GM23338 (cell line): ENCODE measurements around the gene ADGRV1. TPM values are rescaled to one million over a fixed set of nuclear protein-coding genes. Genes with fewer than 3 reads are reported as not detected.

ENCODE experiments used
- ATAC-seq: fragments of 200-7000 bp; cut with Tn5 transposase; 3 replicates; pipeline ENCODE4 v1.9.1; 2020
- DNase-seq: peaks from one replicate; pipeline ENCODE4 v3.0.0-alpha.2; 2015; ENCODE audit warnings: low spot score
- H2AFZ ChIP-seq: fragments of 200-600 bp; sonication (generic); 2 replicates; pipeline ENCODE4 v1.8.0; 2016; ENCODE audit warnings: antibody characterized with exemption, mild to moderate bottlenecking, moderate library complexity
- H3F3A ChIP-seq: fragments of 200-600 bp; sonication (generic); replicated peaks from 2 replicates; pipeline ENCODE4 v1.8.0; 2017; ENCODE audit warnings: antibody characterized with exemption, mixed run types, low read depth
- H3K27ac ChIP-seq: fragments of 200-600 bp; sonication (generic); 2 replicates; pipeline ENCODE4 v1.6.1; 2016; ENCODE audit warnings: low read depth
- H3K27me3 ChIP-seq: fragments of 200-600 bp; sonication (generic); 2 replicates; pipeline ENCODE4 v1.8.0; 2016; ENCODE audit warnings: mild to moderate bottlenecking, mixed run types, moderate library complexity; ENCODE audit not compliant: insufficient read depth
- H3K36me3 ChIP-seq: fragments of 200-600 bp; sonication (generic); 2 replicates; pipeline ENCODE4 v1.8.0; 2016; ENCODE audit warnings: mild to moderate bottlenecking; ENCODE audit not compliant: insufficient read depth
- H3K4me1 ChIP-seq: fragments of 200-600 bp; sonication (generic); 2 replicates; pipeline ENCODE4 v1.8.0; 2016; ENCODE audit warnings: mild to moderate bottlenecking, moderate library complexity; ENCODE audit not compliant: insufficient read depth
- H3K4me2 ChIP-seq: fragments of 200-600 bp; sonication (generic); 2 replicates; pipeline ENCODE4 v1.7.1; 2017; ENCODE audit warnings: mixed run types
- H3K4me3 ChIP-seq: fragments of 200-600 bp; sonication (generic); 2 replicates; pipeline ENCODE4 v1.6.1; 2016; ENCODE audit warnings: mixed run types
- H3K79me2 ChIP-seq: fragments of 200-600 bp; sonication (generic); replicated peaks from 2 replicates; pipeline ENCODE4 v1.8.0; 2017; ENCODE audit warnings: mild to moderate bottlenecking; ENCODE audit not compliant: insufficient read depth
- H3K9me2 ChIP-seq: fragments of 200-600 bp; sonication (generic); 2 replicates; pipeline ENCODE4 v1.8.0; 2017; ENCODE audit not compliant: insufficient read depth
- H4K20me1 ChIP-seq: fragments of 200-600 bp; sonication (generic); replicated peaks from 2 replicates; pipeline ENCODE4 v1.8.0; 2017; ENCODE audit warnings: mild to moderate bottlenecking; ENCODE audit not compliant: insufficient read depth
- H3K27ac Mint-ChIP-seq: 2 replicates; pipeline ENCODE4 v1.8.0; 2020; ENCODE audit warnings: inconsistent platforms, mild to moderate bottlenecking, moderate library complexity, mixed read lengths
- H3K27me3 Mint-ChIP-seq: 3 replicates; pipeline ENCODE4 v1.8.0; 2022; ENCODE audit warnings: low read depth, mild to moderate bottlenecking, moderate library complexity, mixed read lengths, inconsistent platforms; ENCODE audit not compliant: insufficient read depth, poor library complexity
- H3K36me3 Mint-ChIP-seq: 3 replicates; pipeline ENCODE4 v1.8.0; 2021; ENCODE audit warnings: low read depth, mild to moderate bottlenecking, inconsistent platforms, moderate library complexity, mixed read lengths
- H3K4me1 Mint-ChIP-seq: 3 replicates; pipeline ENCODE4 v1.8.0; 2020; ENCODE audit warnings: mild to moderate bottlenecking, inconsistent platforms, mixed read lengths
- H3K4me3 Mint-ChIP-seq: 3 replicates; pipeline ENCODE4 v1.8.0; 2021; ENCODE audit warnings: moderate library complexity, mild to moderate bottlenecking, inconsistent platforms, mixed read lengths
- H3K9me3 Mint-ChIP-seq: 3 replicates; pipeline ENCODE4 v1.8.0; 2020; ENCODE audit warnings: moderate library complexity, mild to moderate bottlenecking, inconsistent platforms, mixed read lengths
- CREB1 ChIP-seq: fragments of 250-450 bp; sonication (Bioruptor Pico); IDR thresholded peaks from 2 replicates; pipeline ENCODE4 v1.5.0; 2020; ENCODE audit warnings: low read depth, mild to moderate bottlenecking, moderate library complexity
- ETS1 ChIP-seq: IDR thresholded peaks from 2 replicates; pipeline ENCODE4 v1.6.1; 2016; ENCODE audit warnings: antibody characterized with exemption
- EZH2phosphoT487 ChIP-seq: fragments of 200-600 bp; sonication (generic); IDR thresholded peaks from one replicate; pipeline ENCODE4 v1.8.1; 2018; ENCODE audit warnings: antibody characterized with exemption; ENCODE audit not compliant: unreplicated experiment
- JUNB ChIP-seq: IDR thresholded peaks from one replicate; pipeline ENCODE4 v1.6.1; 2016; ENCODE audit warnings: antibody characterized with exemption; ENCODE audit not compliant: unreplicated experiment
- NANOG ChIP-seq: IDR thresholded peaks from 2 replicates; pipeline ENCODE4 v1.6.1; 2016; ENCODE audit warnings: antibody characterized with exemption, borderline replicate concordance
- POLR2AphosphoS5 ChIP-seq: IDR thresholded peaks from 2 replicates; pipeline ENCODE4 v1.6.1; 2016; ENCODE audit warnings: antibody characterized with exemption, low read depth
- REST ChIP-seq: IDR thresholded peaks from one replicate; pipeline ENCODE4 v1.6.1; 2018; ENCODE audit warnings: antibody characterized with exemption; ENCODE audit not compliant: unreplicated experiment
- ZNF114 ChIP-seq: fragments of 250-450 bp; sonication (Bioruptor Pico); IDR thresholded peaks from 2 replicates; pipeline ENCODE4 v1.5.0; 2020; ENCODE audit warnings: mild to moderate bottlenecking, moderate library complexity
- ZNF331 ChIP-seq: fragments of 250-450 bp; sonication (Bioruptor Pico); IDR thresholded peaks from 2 replicates; pipeline ENCODE4 v1.5.0; 2020; ENCODE audit warnings: low read depth, mild to moderate bottlenecking, moderate library complexity
- ZNF462 ChIP-seq: fragments of 250-450 bp; sonication (Bioruptor Pico); IDR thresholded peaks from 2 replicates; pipeline ENCODE4 v1.5.0; 2020; ENCODE audit warnings: mild to moderate bottlenecking, moderate library complexity
- polyA plus RNA-seq: library from polyadenylated mRNA; unstranded; fragments of >200 nt; fragmentation: Nextera tagmentation; extraction: Ambion mirVana; gene quantifications from 2 replicates; pipeline ENCODE4 v1.2.1, GENCODE V29; 2016
- total RNA-seq: library from RNA; depleted of rRNA; stranded (reverse); fragments of >200 nt; shearing (Covaris generic); gene quantifications from 2 replicates; pipeline ENCODE4 v1.2.3, GENCODE V29; 2014

ADGRV1 gene
- total and polyA plus RNA-seq, 2 experiments from 2014 or later: 46.1 to 149 TPM

- Mint-ChIP-seq H3K27ac (no peak overlapping the region), H3K36me3 (peaks cover 2% of the 10 kb centered on the region; the same call in 1 of the 3 replicates), H3K9me3 (no peaks in the 10 kb centered on the region), H3K4me1 (peaks cover 10% of the 10 kb centered on the region), H3K27me3 (no peaks in the 10 kb centered on the region), H3K4me3 (no peak overlapping the region)
- H3K79me2 ChIP-seq: no peaks in the 10 kb centered on the region
- no peak for TF ChIP-seq EZH2phosphoT487
- TF ChIP-seq ETS1: no peak
- TF ChIP-seq ZNF114 (CRISPR knock-in tag): no peak
- no peak for TF ChIP-seq POLR2AphosphoS5
- H4K20me1 ChIP-seq: no peaks in the 10 kb centered on the region
- H3F3A ChIP-seq: no peaks in the 10 kb centered on the region
- no peak for DNase-seq
- no peak for ATAC-seq
- no peak overlapping the region for H2AFZ ChIP-seq
- no peak overlapping the region for H3K4me2 ChIP-seq
- no peaks in the 10 kb centered on the region for H3K4me1 ChIP-seq
- no peaks in the 10 kb centered on the region for H3K27me3 ChIP-seq
- peaks cover 9% of the 10 kb centered on the region; the same call in 1 of the 2 replicates for H3K36me3 ChIP-seq
- H3K9me2 ChIP-seq: 0 out of 2 replicates have a peak, but pooled peaks cover 5% of the 10 kb centered on the region
- H3K4me3 ChIP-seq: no peak overlapping the region
- no peak overlapping the region for H3K27ac ChIP-seq
Measured at GRCh38 chr5:91158011-91158410, 599.4 kb downstream of the ADGRV1 start.

- 0 out of 2 replicates have a peak, but pooled peaks cover 5% of the 10 kb centered on the region for H3K9me2 ChIP-seq
- no peaks in the 10 kb centered on the region for H3K9me3 Mint-ChIP-seq
- no peak overlapping the region for H3K27ac ChIP-seq
- no peak overlapping the region for H3K4me3 Mint-ChIP-seq
- no peak overlapping the region for H3K27ac Mint-ChIP-seq
- H3K27me3 Mint-ChIP-seq: no peaks in the 10 kb centered on the region
- H3K36me3 Mint-ChIP-seq: no peaks in the 10 kb centered on the region; the same call in 2 of the 3 replicates
- H3K4me3 ChIP-seq: no peak overlapping the region
- no peaks in the 10 kb centered on the region for H3K79me2 ChIP-seq
- peaks cover 7% of the 10 kb centered on the region for H3K4me1 Mint-ChIP-seq
- H2AFZ ChIP-seq: no peak overlapping the region
- no peaks in the 10 kb centered on the region for H4K20me1 ChIP-seq
- peak; percentile 67 for ATAC-seq
- H3K4me2 ChIP-seq: no peak overlapping the region
- DNase-seq: peak; percentile 32
- H3K27me3 ChIP-seq: no peaks in the 10 kb centered on the region
- no peaks in the 10 kb centered on the region for H3K36me3 ChIP-seq
- H3F3A ChIP-seq: no peaks in the 10 kb centered on the region
- no peaks in the 10 kb centered on the region for H3K4me1 ChIP-seq
- TF ChIP-seq CREB1 (CRISPR knock-in tag) (no peak), NANOG (no peak), ZNF331 (no peak), ZNF462 (CRISPR knock-in tag) (no peak), REST (no peak), EZH2phosphoT487 (no peak), JUNB (no peak), ETS1 (no peak)
Measured at GRCh38 chr5:91159647-91160046, 601.0 kb downstream of the ADGRV1 start.
